ENCODE data around the gene CHD2.

GRCh38 chr15:92906563-92907081, 6.5 kb downstream of the CHD2 start:
- no peak for TF ChIP-seq CTCF (IDR thresholded peaks at IDR 0.05; ENCODE audit: insufficient read depth, low read depth, low read length)
- TF ChIP-seq EZH2 (IDR thresholded peaks at IDR 0.05; ENCODE audit: insufficient read depth, low read length) = no peak

All from astrocyte (in vitro differentiated cells and primary cell).